Peyer's patch (tissue), 4 donors: ENCODE data around the gene PSMC3IP. TPM values are rescaled to one million over a fixed set of nuclear protein-coding genes. Genes with fewer than 3 reads are reported as not detected.

Experiments
- DNase-seq, 3 donors: peaks; one replicate each; pipeline ENCODE4 v3.0.0-alpha.2; 2017 to 2019
- H3K27ac ChIP-seq, 4 donors: fragments of 200-600 bp; sonication (generic); one replicate each; pipeline ENCODE4 v1.5.1; 2016 to 2019
- H3K27me3 ChIP-seq, 2 donors: fragments of 200-600 bp; sonication (generic); one replicate each; pipeline ENCODE4 v1.5.1; 2019
- H3K36me3 ChIP-seq, 3 donors: fragments of 200-600 bp; sonication (generic); one replicate each; pipeline ENCODE4 v1.5.1; 2016 to 2019
- H3K4me1 ChIP-seq, 4 donors: fragments of 200-600 bp; sonication (generic); one replicate each; pipeline ENCODE4 v1.5.1; 2016 to 2019
- H3K4me3 ChIP-seq, 4 donors: fragments of 200-600 bp; sonication (generic); 1 replicate in 3 of 4; 2 replicates in 1 of 4; pipeline ENCODE4 v1.5.1; 2016 to 2019; ENCODE audit warnings: mild to moderate bottlenecking in 1 of 4
- H3K9me3 ChIP-seq, 4 donors: fragments of 200-600 bp; sonication (generic); one replicate each; pipeline ENCODE4 v1.5.1; 2016 to 2019; ENCODE audit warnings: mild to moderate bottlenecking in 1 of 4
- CTCF ChIP-seq, 6 experiments: fragments of 450-650 bp in 4 of 6; fragments of 200-600 bp in 2 of 6; sonication (generic) in 1 of 6; IDR thresholded peaks; one replicate each; pipeline ENCODE4 v1.5.1; 2017 to 2019; ENCODE audit warnings: antibody characterized with exemption in 6 of 6, mild to moderate bottlenecking in 3 of 6, moderate library complexity in 1 of 6
- POLR2A ChIP-seq, 2 donors: fragments of 450-650 bp; IDR thresholded peaks; one replicate each; pipeline ENCODE4 v1.5.1; 2017; ENCODE audit warnings: antibody characterized with exemption in 2 of 2, mild to moderate bottlenecking in 2 of 2, moderate library complexity in 2 of 2
- total RNA-seq, 4 donors: library from RNA; depleted of rRNA; stranded (reverse); fragments of >200 nt; gene quantifications; one replicate each; pipeline ENCODE4 v1.1.0, GENCODE V29; 2016

The PSMC3IP gene
- total RNA-seq, 4 donors from 2014 or later: 1.2 to 1.5 TPM; not detected in 2

- no peak overlapping the region for H3K4me3 ChIP-seq
- TF ChIP-seq CTCF (IDR thresholded peaks at IDR 0.05): no peak
- no peak for TF ChIP-seq POLR2A (IDR thresholded peaks at IDR 0.05)
- no peak for DNase-seq
- no peaks in the 10 kb centered on the region for H3K9me3 ChIP-seq
- H3K4me1 ChIP-seq: peaks cover 0 to 51% (median 35%) of the 10 kb centered on the region in 4 donors
- H3K27me3 ChIP-seq: no peaks in the 10 kb centered on the region
- no peak overlapping the region for H3K27ac ChIP-seq
- peaks cover 0 to 45% (median 0%) of the 10 kb centered on the region in 3 donors for H3K36me3 ChIP-seq
These were observed 12.6 kb downstream of the PSMC3IP start for GRCh38 chr17:42564815-42565522.

- Histone ChIP-seq H3K4me1 (peaks cover 0 to 48% (median 35%) of the 10 kb centered on the region in 4 donors), H3K4me3 (peak overlapping the region in 1 of 4 donors; percentile 86), H3K36me3 (peaks cover 0 to 35% (median 0%) of the 10 kb centered on the region in 3 donors), H3K9me3 (no peaks in the 10 kb centered on the region), H3K27ac (peak overlapping the region in 1 of 4 donors; percentile 80), H3K27me3 (no peaks in the 10 kb centered on the region)
- TF ChIP-seq POLR2A (IDR thresholded peaks at IDR 0.05) (no peak), CTCF (IDR thresholded peaks at IDR 0.05) (no peak)
- DNase-seq: no peak
These were observed 13.6 kb downstream of the PSMC3IP start for GRCh38 chr17:42563950-42564349.

- Histone ChIP-seq H3K4me3 (peak overlapping the region in 2 of 4 donors; percentile 68 to 86), H3K9me3 (no peaks in the 10 kb centered on the region), H3K27ac (peak overlapping the region in 2 of 4 donors; percentile 80 to 86), H3K36me3 (peaks cover 0 to 31% (median 0%) of the 10 kb centered on the region in 3 donors), H3K4me1 (peaks cover 0 to 44% (median 35%) of the 10 kb centered on the region in 4 donors), H3K27me3 (no peaks in the 10 kb centered on the region)
- TF ChIP-seq POLR2A (IDR thresholded peaks at IDR 0.05) (no peak), CTCF (IDR thresholded peaks at IDR 0.05) (peak in 1 of 6 experiments; percentile 13)
- DNase-seq: no peak
These were observed 14.0 kb downstream of the PSMC3IP start for GRCh38 chr17:42563543-42563942.

- H3K4me3 ChIP-seq: peak overlapping the region; percentile 68 to 86 (median 76)
- no peak for TF ChIP-seq CTCF (IDR thresholded peaks at IDR 0.05)
- no peak for TF ChIP-seq POLR2A (IDR thresholded peaks at IDR 0.05)
- no peaks in the 10 kb centered on the region for H3K27me3 ChIP-seq
- DNase-seq: no peak
- peak overlapping the region; percentile 80 to 86 (median 84) for H3K27ac ChIP-seq
- H3K36me3 ChIP-seq: peaks cover 0 to 27% (median 0%) of the 10 kb centered on the region in 3 donors
- H3K4me1 ChIP-seq: peaks cover 0 to 40% (median 32%) of the 10 kb centered on the region in 4 donors
- H3K9me3 ChIP-seq: no peaks in the 10 kb centered on the region
These were observed 14.4 kb downstream of the PSMC3IP start for GRCh38 chr17:42563143-42563509.

- Histone ChIP-seq H3K4me3 (peak overlapping the region; percentile 68 to 86 (median 76)), H3K27ac (peak overlapping the region; percentile 80 to 86 (median 84)), H3K36me3 (peaks cover 0 to 27% (median 0%) of the 10 kb centered on the region in 3 donors), H3K27me3 (no peaks in the 10 kb centered on the region), H3K9me3 (no peaks in the 10 kb centered on the region), H3K4me1 (peaks cover 0 to 36% (median 26%) of the 10 kb centered on the region in 4 donors)
- TF ChIP-seq POLR2A (IDR thresholded peaks at IDR 0.05): no peak
- no peak for TF ChIP-seq CTCF (IDR thresholded peaks at IDR 0.05)
- DNase-seq: no peak
These were observed 15.0 kb downstream of the PSMC3IP start for GRCh38 chr17:42562388-42563142.
